GM23338 (cell line): Measurements from ENCODE around the gene PYURF. TPM values are rescaled to one million over a fixed set of nuclear protein-coding genes. Genes with fewer than 3 reads are reported as not detected.

Source experiments
- ATAC-seq: fragments of 200-7000 bp; cut with Tn5 transposase; 3 replicates; pipeline ENCODE4 v1.9.1; 2020
- DNase-seq: peaks from one replicate; pipeline ENCODE4 v3.0.0-alpha.2; 2015; ENCODE audit warnings: low spot score
- H2AFZ ChIP-seq: fragments of 200-600 bp; sonication (generic); 2 replicates; pipeline ENCODE4 v1.8.0; 2016; ENCODE audit warnings: antibody characterized with exemption, mild to moderate bottlenecking, moderate library complexity
- H3F3A ChIP-seq: fragments of 200-600 bp; sonication (generic); replicated peaks from 2 replicates; pipeline ENCODE4 v1.8.0; 2017; ENCODE audit warnings: antibody characterized with exemption, mixed run types, low read depth
- H3K27ac ChIP-seq: fragments of 200-600 bp; sonication (generic); 2 replicates; pipeline ENCODE4 v1.6.1; 2016; ENCODE audit warnings: low read depth
- H3K27me3 ChIP-seq: fragments of 200-600 bp; sonication (generic); 2 replicates; pipeline ENCODE4 v1.8.0; 2016; ENCODE audit warnings: mild to moderate bottlenecking, mixed run types, moderate library complexity; ENCODE audit not compliant: insufficient read depth
- H3K36me3 ChIP-seq: fragments of 200-600 bp; sonication (generic); 2 replicates; pipeline ENCODE4 v1.8.0; 2016; ENCODE audit warnings: mild to moderate bottlenecking; ENCODE audit not compliant: insufficient read depth
- H3K4me1 ChIP-seq: fragments of 200-600 bp; sonication (generic); 2 replicates; pipeline ENCODE4 v1.8.0; 2016; ENCODE audit warnings: mild to moderate bottlenecking, moderate library complexity; ENCODE audit not compliant: insufficient read depth
- H3K4me2 ChIP-seq: fragments of 200-600 bp; sonication (generic); 2 replicates; pipeline ENCODE4 v1.7.1; 2017; ENCODE audit warnings: mixed run types
- H3K4me3 ChIP-seq: fragments of 200-600 bp; sonication (generic); 2 replicates; pipeline ENCODE4 v1.6.1; 2016; ENCODE audit warnings: mixed run types
- H3K79me2 ChIP-seq: fragments of 200-600 bp; sonication (generic); replicated peaks from 2 replicates; pipeline ENCODE4 v1.8.0; 2017; ENCODE audit warnings: mild to moderate bottlenecking; ENCODE audit not compliant: insufficient read depth
- H3K9me2 ChIP-seq: fragments of 200-600 bp; sonication (generic); 2 replicates; pipeline ENCODE4 v1.8.0; 2017; ENCODE audit not compliant: insufficient read depth
- H4K20me1 ChIP-seq: fragments of 200-600 bp; sonication (generic); replicated peaks from 2 replicates; pipeline ENCODE4 v1.8.0; 2017; ENCODE audit warnings: mild to moderate bottlenecking; ENCODE audit not compliant: insufficient read depth
- H3K27ac Mint-ChIP-seq: 2 replicates; pipeline ENCODE4 v1.8.0; 2020; ENCODE audit warnings: inconsistent platforms, mild to moderate bottlenecking, moderate library complexity, mixed read lengths
- H3K27me3 Mint-ChIP-seq: 3 replicates; pipeline ENCODE4 v1.8.0; 2022; ENCODE audit warnings: low read depth, mild to moderate bottlenecking, moderate library complexity, mixed read lengths, inconsistent platforms; ENCODE audit not compliant: insufficient read depth, poor library complexity
- H3K36me3 Mint-ChIP-seq: 3 replicates; pipeline ENCODE4 v1.8.0; 2021; ENCODE audit warnings: low read depth, mild to moderate bottlenecking, inconsistent platforms, moderate library complexity, mixed read lengths
- H3K4me1 Mint-ChIP-seq: 3 replicates; pipeline ENCODE4 v1.8.0; 2020; ENCODE audit warnings: mild to moderate bottlenecking, inconsistent platforms, mixed read lengths
- H3K4me3 Mint-ChIP-seq: 3 replicates; pipeline ENCODE4 v1.8.0; 2021; ENCODE audit warnings: moderate library complexity, mild to moderate bottlenecking, inconsistent platforms, mixed read lengths
- H3K9me3 Mint-ChIP-seq: 3 replicates; pipeline ENCODE4 v1.8.0; 2020; ENCODE audit warnings: moderate library complexity, mild to moderate bottlenecking, inconsistent platforms, mixed read lengths
- CTCF ChIP-seq, 2 experiments: fragments of 200-600 bp in 1 of 2; sonication (generic) in 1 of 2; conservative IDR thresholded peaks; 2 replicates each; pipeline versions ENCODE4 v1.5.1 to v1.6.1; 2016 to 2017; ENCODE audit warnings: antibody characterized with exemption in 2 of 2, low read depth in 2 of 2, mild to moderate bottlenecking in 2 of 2, moderate library complexity in 1 of 2
- ETS1 ChIP-seq: IDR thresholded peaks from 2 replicates; pipeline ENCODE4 v1.6.1; 2016; ENCODE audit warnings: antibody characterized with exemption
- EZH2 ChIP-seq: fragments of 200-600 bp; sonication (generic); IDR thresholded peaks from one replicate; pipeline ENCODE4 v1.8.0; 2017; ENCODE audit warnings: antibody characterized with exemption, mild to moderate bottlenecking, low read depth; ENCODE audit not compliant: unreplicated experiment
- EZH2phosphoT487 ChIP-seq: fragments of 200-600 bp; sonication (generic); IDR thresholded peaks from one replicate; pipeline ENCODE4 v1.8.1; 2018; ENCODE audit warnings: antibody characterized with exemption; ENCODE audit not compliant: unreplicated experiment
- NANOG ChIP-seq: IDR thresholded peaks from 2 replicates; pipeline ENCODE4 v1.6.1; 2016; ENCODE audit warnings: antibody characterized with exemption, borderline replicate concordance
- POLR2AphosphoS5 ChIP-seq: IDR thresholded peaks from 2 replicates; pipeline ENCODE4 v1.6.1; 2016; ENCODE audit warnings: antibody characterized with exemption, low read depth
- REST ChIP-seq: IDR thresholded peaks from one replicate; pipeline ENCODE4 v1.6.1; 2018; ENCODE audit warnings: antibody characterized with exemption; ENCODE audit not compliant: unreplicated experiment
- STAT1 ChIP-seq: IDR thresholded peaks from one replicate; pipeline ENCODE4 v1.6.1; 2016; ENCODE audit warnings: antibody characterized with exemption; ENCODE audit not compliant: unreplicated experiment
- ZNF114 ChIP-seq: fragments of 250-450 bp; sonication (Bioruptor Pico); IDR thresholded peaks from 2 replicates; pipeline ENCODE4 v1.5.0; 2020; ENCODE audit warnings: mild to moderate bottlenecking, moderate library complexity
- ZNF331 ChIP-seq: fragments of 250-450 bp; sonication (Bioruptor Pico); IDR thresholded peaks from 2 replicates; pipeline ENCODE4 v1.5.0; 2020; ENCODE audit warnings: low read depth, mild to moderate bottlenecking, moderate library complexity
- polyA plus RNA-seq: library from polyadenylated mRNA; unstranded; fragments of >200 nt; fragmentation: Nextera tagmentation; extraction: Ambion mirVana; gene quantifications from 2 replicates; pipeline ENCODE4 v1.2.1, GENCODE V29; 2016
- total RNA-seq: library from RNA; depleted of rRNA; stranded (reverse); fragments of >200 nt; shearing (Covaris generic); gene quantifications from 2 replicates; pipeline ENCODE4 v1.2.3, GENCODE V29; 2014

PYURF gene
- total and polyA plus RNA-seq, 2 experiments from 2014 or later, result 65.3 to 116 TPM

GRCh38 chr4:88527787-88528186, 4.2 kb upstream of the PYURF start:
- H2AFZ ChIP-seq, result no peak overlapping the region
- H4K20me1 ChIP-seq, result 0 out of 2 replicates have a peak, but pooled peaks cover under 1% of the 10 kb centered on the region
- peaks cover 2% of the 10 kb centered on the region for H3K27me3 Mint-ChIP-seq
- no peak overlapping the region for H3K4me3 Mint-ChIP-seq
- no peak overlapping the region for H3K27ac Mint-ChIP-seq
- peaks cover 24% of the 10 kb centered on the region; the same call in 2 of the 3 replicates for H3K4me1 Mint-ChIP-seq
- H3K36me3 ChIP-seq, result no peaks in the 10 kb centered on the region
- H3K4me3 ChIP-seq, result no peak overlapping the region
- no peak overlapping the region for H3K27ac ChIP-seq
- DNase-seq, result no peak
- H3K4me2 ChIP-seq, result no peak overlapping the region
- no peaks in the 10 kb centered on the region for H3K9me3 Mint-ChIP-seq
- H3F3A ChIP-seq, result 0 out of 2 replicates have a peak, but pooled peaks cover 5% of the 10 kb centered on the region
- no peaks in the 10 kb centered on the region for H3K36me3 Mint-ChIP-seq
- TF ChIP-seq NANOG (no peak), ZNF331 (CRISPR knock-in tag) (no peak), EZH2 (no peak), REST (no peak), POLR2AphosphoS5 (no peak), EZH2phosphoT487 (no peak)
- no peak for ATAC-seq
- H3K9me2 ChIP-seq, result no peaks in the 10 kb centered on the region
- H3K4me1 ChIP-seq, result peaks cover 22% of the 10 kb centered on the region
- H3K27me3 ChIP-seq, result no peaks in the 10 kb centered on the region
- peaks cover 45% of the 10 kb centered on the region for H3K79me2 ChIP-seq

- no peaks in the 10 kb centered on the region for H3K9me2 ChIP-seq
- no peak for TF ChIP-seq ZNF331 (CRISPR knock-in tag)
- TF ChIP-seq ETS1, result no peak
- TF ChIP-seq STAT1, result no peak
- TF ChIP-seq CTCF (conservative IDR thresholded peaks at IDR 0.05; ENCODE audit: low read depth in 2 of 2), result peak in 1 of 2 experiments; percentile 42; a peak in 3 of 4 replicates
- TF ChIP-seq ZNF114 (CRISPR knock-in tag), result no peak
- TF ChIP-seq REST, result no peak
- no peak for TF ChIP-seq EZH2phosphoT487
- no peak for TF ChIP-seq NANOG
- H3K4me2 ChIP-seq, result no peak overlapping the region
Measured at GRCh38 chr4:88526221-88526815, 2.7 kb upstream of the PYURF start.

More at GRCh38 chr4:88526221-88526815, 2.7 kb upstream of the PYURF start:
- Mint-ChIP-seq H3K36me3 (peaks cover 4% of the 10 kb centered on the region), H3K27me3 (peaks cover 2% of the 10 kb centered on the region), H3K4me3 (no peak overlapping the region), H3K9me3 (no peaks in the 10 kb centered on the region), H3K27ac (no peak overlapping the region), H3K4me1 (peaks cover 24% of the 10 kb centered on the region)
- Histone ChIP-seq H3K36me3 (no peaks in the 10 kb centered on the region), H3K4me1 (peaks cover 23% of the 10 kb centered on the region), H2AFZ (no peak overlapping the region), H3K27ac (no peak overlapping the region), H3K79me2 (peaks cover 49% of the 10 kb centered on the region), H3K4me3 (no peak overlapping the region), H3F3A (0 out of 2 replicates have a peak, but pooled peaks cover 5% of the 10 kb centered on the region), H4K20me1 (0 out of 2 replicates have a peak, but pooled peaks cover 14% of the 10 kb centered on the region), H3K27me3 (no peaks in the 10 kb centered on the region)
- DNase-seq (peak; percentile 42), ATAC-seq (no peak)
